ENCODE measurements around the gene QARS1.

Gene QARS1

DNA sequence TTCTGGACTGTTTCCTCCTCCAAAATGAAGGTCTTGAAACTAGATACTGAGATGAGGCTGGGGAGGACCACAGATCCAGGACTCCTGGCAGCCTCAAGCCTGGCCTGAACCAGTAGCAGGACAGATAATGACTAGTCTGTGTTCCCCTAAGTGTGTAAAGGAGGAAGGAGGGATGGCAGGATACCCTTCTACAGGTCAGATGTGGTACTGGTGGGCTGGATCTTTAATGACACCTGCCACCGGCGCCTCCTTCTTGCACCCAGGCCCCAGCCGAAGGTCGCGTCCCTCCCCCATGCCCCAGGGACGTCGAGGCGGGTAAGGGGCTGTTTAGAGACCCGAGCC is 15.5 kb upstream of the QARS1 start:
- no peak for DNase-seq

- DNase-seq, result no peak
Measured at GRCh38 chr3:49119439-49119838, 14.9 kb upstream of the QARS1 start.

- DNase-seq, result no peak
Measured at GRCh38 chr3:49119036-49119435, 14.5 kb upstream of the QARS1 start.

DNA sequence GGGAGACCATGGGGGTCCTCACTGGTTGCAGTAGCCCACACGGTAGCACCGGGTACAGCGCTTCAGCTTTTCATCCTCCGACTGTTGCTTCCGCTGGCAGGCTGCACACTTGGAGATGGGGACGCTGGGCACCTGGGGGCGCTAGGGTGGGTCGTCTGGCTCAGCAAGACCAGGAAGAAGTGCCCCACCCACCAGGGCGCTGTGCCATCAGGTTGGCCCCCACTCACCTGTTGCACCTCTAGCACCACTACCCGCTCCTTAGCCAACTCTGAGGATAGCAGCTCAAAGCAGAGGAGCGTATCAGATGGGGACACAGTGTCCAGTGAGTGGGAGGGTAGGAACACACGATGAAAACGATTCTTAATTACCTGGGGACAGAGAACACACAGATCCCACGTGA is 7.7 kb upstream of the QARS1 start:
- no peak for DNase-seq

- DNase-seq, result no peak
Measured at GRCh38 chr3:49111347-49111746, 6.8 kb upstream of the QARS1 start.

GRCh38 chr3:49110780-49111179 is 6.2 kb upstream of the QARS1 start:
- DNase-seq, result no peak

GRCh38 chr3:49108346-49108745 is 3.8 kb upstream of the QARS1 start:
- no peak for DNase-seq

DNA sequence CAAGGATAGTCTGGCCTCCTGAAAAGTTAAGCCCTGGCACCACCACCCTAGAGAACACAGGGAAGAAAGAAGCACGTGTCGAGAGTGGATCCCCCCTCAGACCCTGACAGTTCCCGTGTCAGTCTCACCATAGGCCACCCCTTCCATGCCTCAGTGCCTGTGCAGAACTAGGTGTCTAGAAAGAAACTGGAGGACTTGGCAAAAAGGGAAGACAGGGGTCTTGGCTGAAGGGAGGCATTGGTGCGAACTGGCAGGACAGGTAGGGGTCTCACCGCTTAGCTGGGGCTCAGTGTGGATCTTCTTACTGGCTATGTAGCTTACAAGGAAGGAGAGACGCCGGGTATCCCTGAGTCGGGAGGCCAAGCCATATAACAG is 518 bp downstream of the QARS1 start:
- no peak for DNase-seq

- DNase-seq, result no peak
Measured at GRCh38 chr3:49100046-49100615, 4.4 kb downstream of the QARS1 start.

- no peak for DNase-seq
Measured at GRCh38 chr3:49098910-49099630, 5.5 kb downstream of the QARS1 start.

DNA sequence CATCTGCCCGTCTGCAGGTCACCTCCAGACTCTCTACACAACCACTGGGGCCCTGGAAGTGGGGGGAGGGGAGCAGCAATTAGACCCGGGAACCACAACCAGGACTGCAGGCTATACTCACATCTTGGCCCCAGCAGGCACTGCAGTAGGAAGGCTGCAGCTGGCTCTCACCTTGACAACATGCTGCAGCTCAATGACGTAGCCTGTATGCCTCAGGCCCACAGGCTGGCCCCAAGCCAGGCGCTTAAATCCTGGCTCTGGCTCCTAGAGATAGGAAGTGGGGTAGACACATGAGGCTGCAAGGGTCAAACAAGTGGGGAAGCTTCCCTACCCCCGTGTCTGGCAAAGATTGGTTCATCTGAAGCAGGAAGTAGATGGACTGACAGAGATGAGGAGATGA is 6.1 kb downstream of the QARS1 start:
- DNase-seq, result no peak

DNA sequence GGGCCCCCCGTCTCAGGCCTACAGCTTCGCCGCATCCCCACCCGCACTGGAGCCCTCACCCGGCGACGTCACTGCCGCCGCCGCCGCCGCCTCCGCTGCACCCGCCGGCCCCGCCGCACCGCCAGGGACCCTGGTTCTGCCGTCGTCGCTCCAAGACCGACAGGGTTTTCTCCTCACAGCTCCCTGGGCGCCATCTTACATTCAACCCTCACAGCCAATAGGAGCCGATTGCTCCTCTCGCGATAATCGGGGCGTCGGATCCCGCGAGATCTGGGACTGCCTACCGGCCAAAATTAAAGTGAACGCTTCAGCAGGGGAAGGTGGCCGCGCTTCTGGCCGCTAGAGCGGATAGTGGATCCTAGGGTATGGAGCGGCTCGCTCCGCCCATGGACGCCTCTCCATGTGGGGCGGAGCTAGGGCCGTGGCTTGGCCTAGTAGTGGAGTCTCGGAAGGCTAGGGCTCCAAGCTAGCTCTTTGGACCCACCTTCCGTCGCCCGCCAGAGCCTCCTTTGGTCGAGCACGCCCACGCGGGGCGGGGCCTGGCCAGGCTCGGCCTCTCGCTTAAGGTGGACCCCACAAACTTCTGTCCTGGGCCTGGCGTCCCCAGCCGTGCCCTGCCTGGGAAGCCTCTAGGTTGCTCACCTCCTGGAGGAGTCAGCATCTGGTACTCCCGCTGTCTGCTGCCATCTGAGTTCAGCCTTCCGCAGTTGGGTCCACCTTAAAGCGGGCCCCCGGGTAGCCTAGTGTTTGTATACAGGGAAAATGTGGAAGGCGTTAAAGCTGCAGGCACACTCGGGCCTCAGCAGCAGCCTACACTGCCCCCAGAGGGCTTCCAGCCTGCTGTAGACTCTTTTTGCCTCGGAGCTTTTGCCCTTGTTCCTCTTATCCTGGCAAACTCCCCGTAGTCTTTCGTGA is 10.4 kb downstream of the QARS1 start, which contains the start of gene QRICH1:
QRICH1 (minus strand) TSS at position 219 of the 915 bp plus-strand sequence. CDS start 17,054 bp downstream, outside the sequence.
- peak; percentile 98 for DNase-seq

- peak; percentile 76 for DNase-seq
Measured at GRCh38 chr3:49092938-49093852, 11.4 kb downstream of the QARS1 start.

DNA sequence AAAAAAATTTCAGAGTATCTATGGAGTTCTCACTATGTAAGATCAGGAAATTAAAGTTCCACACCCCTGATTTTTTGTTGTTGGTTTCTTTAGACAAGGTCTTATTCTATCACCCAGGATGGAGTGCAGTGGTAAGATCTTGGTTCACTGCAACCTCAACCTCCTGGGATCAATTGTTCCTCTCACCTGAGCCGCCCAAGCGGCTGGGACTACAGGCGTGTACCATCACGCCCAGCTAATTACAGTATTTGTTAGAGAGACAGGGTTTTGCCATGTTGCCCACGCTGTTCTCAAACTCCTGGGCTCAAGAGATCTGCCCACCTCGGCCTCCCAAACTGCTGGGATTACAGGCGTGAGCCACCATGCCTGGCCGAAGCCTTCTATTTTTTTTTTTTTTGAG is 23.1 kb downstream of the QARS1 start:
- no peak for DNase-seq

DNA sequence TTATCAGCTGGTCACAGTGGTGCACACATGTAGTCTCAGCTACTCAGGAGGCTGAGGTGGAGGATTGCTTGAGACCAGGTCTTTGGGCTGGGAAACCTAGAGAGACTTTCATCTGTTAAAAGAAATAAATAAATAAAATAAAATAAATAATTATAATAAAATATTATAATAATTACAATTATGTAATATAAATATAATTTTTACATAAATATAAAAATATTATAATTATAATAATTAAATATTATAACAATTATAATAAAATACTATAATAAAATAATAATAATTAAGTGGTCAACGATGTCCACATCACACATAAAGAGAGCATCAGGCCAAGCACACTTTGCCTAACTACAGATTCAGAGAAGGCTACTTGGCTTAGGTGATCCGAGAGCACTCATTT is 25.3 kb downstream of the QARS1 start:
- DNase-seq, result no peak

DNA sequence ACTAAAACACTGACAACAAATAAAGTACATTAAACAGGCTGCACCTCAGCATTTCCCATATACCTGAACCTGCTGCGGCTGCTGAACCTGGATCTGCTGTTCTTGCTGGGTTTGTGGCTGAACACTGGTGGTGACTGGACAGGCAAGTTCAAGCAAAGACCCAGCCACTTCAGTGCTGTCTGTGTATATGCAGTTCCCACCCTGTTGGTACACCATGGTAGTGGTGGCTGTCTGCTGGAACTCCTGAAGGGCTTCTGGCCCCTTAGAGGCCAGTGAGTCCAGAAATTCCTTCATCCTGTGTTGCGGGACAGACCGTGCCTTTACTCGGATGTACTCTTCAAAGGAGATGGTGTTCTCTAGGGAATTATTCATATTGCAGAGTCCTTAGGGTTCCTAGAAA is 27.9 kb downstream of the QARS1 start:
- DNase-seq, result no peak

DNA sequence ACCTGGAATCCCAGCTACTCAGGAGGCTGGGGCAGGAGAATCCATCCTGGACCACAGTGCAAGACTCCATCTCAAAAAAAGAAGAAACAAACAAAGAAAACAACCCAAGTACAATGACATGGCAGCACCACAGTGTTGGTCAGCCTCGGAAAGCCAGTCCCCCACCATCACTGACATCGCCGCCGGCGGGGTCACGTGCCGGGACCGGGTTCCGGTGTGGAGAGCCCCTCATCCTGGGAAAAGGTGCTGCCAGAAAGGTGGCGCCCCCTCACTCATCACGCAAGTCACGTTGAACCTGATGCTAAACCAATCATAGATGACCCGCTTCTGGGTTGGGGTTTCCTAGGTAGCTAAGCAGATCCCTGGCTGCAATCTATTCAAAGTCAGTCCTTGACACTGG is 28.4 kb downstream of the QARS1 start:
- DNase-seq, result no peak

DNA sequence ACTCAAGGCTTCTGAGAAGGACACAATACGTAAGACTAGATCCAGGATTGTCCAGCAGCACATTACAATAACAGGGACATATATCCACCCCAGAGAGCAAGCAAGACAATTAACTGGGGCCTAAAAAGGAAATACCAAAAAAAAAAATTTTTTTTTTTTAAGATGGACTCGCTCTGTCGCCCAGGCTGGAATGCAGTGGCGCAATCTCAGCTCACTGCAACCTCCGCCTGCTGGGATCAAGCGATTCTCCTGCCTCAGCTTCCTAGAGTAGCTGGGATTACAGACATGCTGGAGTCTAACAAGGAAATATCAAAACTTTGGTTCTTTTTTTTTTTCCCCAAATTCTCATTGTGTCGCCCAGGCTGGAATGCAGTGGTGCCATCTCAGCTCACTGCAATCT is 46.5 kb downstream of the QARS1 start:
- DNase-seq, result no peak

DNA sequence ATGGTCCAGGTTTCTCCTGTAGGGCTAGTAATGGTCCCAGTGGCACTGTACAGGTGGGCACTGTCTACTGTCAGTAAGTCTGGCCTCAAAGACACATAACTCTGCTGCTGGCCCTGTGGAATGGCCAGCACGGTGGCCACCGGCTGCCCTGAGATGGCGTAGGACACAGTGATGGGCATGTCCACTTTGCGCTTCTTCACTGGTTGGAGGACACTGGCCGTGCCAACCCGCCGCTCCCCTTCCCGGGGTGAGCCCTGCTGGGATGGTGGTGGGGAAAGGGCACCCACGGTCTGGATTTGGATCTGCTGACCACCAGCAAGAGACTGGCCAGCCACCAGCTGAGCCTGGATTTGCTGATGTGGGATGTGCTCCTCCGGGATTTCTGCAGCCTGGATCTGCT is 47.3 kb downstream of the QARS1 start:
- DNase-seq, result no peak

DNA sequence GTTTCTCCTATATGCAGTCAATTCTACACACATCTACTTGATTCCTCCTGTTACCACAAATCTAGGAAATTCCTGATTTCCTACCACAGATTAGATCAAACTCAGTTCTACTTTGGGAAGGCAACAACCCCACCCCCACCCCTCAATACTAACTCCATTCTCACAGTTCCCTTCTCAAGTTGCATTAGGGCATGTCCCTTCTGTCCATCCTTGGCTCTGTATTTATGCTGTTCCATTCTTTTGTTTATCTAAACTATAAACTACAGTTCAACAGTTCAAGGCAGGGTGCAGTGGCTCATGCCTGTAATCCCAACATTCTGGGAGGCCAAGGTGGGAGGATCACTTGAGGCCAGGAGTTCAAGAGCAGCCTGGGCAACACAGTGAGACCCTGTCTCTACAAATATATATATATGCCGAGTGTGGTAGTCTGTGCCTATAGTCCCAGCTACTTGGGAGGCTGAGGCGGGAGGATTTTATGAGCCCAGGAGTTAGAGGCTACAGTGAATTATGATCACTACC is 50.2 kb downstream of the QARS1 start:
- DNase-seq, result no peak

DNA sequence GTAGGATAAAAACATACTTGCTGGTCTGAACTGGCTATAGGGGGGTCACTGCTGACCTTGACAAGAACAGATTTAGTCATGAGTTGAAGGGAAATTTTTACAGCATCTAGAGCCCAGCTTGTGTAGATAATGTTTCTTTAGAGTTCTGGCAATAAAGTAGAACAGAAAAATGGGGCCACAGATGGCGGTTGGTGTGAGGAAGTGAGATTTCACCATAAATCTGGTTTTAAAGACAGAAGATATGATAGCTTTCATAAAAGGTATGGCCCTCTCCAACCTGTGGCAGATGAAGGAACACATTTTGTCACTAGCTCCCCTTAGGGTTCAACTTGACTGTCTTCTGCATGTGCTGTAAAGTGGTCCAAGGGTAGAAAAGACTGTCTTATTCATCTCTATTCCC is 51.0 kb downstream of the QARS1 start:
- no peak for DNase-seq

Data from CD4-positive, alpha-beta T cell treated with Interleukin-4 for 4 hours (primary cell).